Stimulated activated naive CD8-positive, alpha-beta T cell treated with anti-CD3 and anti-CD28 coated beads, Interleukin-15, Interleukin-2, amounts not matched to agents 100 U/mL and 50 U/mL, for 24 hours (primary cell): ENCODE results near the gene DGKQ.

ENCODE experiments used
- ATAC-seq: fragments of 150-1000 bp; cut with Tn5 transposase; one replicate; pipeline ENCODE4 v1.10.0; 2021
- DNase-seq: peaks from one replicate; pipeline ENCODE4 v3.0.0; 2021

The DGKQ gene

DNA sequence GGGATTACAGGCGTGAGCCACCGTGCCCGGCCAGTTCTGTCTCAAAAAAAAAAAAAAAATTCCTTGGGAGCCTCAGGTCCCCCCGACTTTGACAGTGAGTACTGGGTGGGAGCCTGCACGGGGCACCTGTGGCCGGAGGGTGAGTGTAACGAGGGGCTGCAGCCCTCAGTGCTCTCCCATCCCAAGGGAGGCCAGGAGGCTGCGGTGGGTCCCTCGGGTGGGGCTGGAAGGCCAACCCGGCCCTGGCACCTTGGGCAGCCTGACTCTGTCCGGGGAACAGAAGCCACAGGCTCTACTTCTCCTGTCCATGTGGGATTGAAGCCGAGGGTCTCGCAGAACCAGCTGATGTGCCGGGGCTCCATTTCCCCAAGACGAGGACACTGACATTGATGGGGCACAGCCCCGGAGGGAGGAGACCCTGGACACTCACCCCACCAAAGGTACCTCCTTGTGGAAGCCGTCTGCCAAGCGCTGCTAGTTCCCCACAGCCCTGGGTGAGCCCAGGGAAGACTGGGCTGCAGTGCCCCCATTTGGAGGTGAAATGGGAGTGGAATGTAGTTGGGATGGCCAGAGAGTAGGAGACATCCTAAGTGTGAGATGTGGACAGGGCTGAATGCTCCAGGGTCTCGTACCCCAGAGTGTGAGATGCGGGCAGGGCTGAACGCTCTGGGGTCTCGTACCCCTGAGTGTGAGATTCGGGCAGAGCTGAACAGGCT lies 22.1 kb upstream of the DGKQ start:
- no peak for DNase-seq
- no peak for ATAC-seq

DNA sequence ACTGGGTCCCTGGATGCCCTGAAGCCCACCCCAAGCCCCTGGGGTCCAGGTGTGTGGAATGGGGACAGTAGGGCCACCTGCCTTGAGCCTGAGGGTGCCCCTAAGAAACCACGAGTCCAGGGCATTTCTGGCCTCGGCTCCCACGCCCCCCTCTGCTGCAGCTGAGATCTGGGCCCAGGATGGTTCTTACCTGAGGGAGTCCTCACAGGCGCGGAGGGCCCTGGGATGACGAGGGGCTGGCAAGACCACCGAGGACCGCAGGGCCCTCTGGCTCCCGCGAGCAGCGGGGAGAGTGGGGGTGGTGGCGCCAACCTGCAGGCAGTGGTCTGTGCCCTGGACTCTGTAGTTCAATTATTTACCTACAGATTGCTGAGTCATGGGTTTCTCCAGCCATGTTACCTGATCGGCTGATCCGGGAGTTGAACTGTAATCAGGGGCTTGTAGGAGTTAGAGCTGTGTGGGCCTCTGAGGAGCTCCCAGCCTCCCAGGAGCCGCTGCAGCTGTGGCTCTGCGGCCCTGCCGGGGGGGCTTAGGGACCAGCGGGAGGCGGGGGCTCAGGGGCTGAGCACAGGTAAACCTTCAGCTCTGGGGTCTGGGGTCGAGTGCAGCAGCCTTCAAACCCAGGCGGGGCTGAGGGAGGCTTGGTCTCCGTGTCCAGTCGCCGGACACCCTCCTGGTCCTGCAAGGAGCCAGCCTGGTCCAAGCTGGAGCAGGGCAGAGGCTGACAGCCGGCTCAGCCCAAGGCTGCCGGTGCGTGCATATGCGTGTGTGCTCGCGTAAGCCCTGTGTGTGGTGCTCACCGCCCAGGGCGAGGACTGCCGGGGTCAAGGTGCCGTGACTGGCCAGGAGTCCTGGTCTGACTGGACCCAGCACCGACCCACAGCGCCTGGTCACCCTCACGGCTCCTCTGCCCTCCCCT lies 20.0 kb upstream of the DGKQ start, which contains the start of gene SLC26A1:
Gene SLC26A1, minus strand, starts transcription at position 294 of the 919 bp plus-strand sequence. CDS start 1,701 bp downstream, outside the sequence.
- DNase-seq (no peak), ATAC-seq (no peak)

DNA sequence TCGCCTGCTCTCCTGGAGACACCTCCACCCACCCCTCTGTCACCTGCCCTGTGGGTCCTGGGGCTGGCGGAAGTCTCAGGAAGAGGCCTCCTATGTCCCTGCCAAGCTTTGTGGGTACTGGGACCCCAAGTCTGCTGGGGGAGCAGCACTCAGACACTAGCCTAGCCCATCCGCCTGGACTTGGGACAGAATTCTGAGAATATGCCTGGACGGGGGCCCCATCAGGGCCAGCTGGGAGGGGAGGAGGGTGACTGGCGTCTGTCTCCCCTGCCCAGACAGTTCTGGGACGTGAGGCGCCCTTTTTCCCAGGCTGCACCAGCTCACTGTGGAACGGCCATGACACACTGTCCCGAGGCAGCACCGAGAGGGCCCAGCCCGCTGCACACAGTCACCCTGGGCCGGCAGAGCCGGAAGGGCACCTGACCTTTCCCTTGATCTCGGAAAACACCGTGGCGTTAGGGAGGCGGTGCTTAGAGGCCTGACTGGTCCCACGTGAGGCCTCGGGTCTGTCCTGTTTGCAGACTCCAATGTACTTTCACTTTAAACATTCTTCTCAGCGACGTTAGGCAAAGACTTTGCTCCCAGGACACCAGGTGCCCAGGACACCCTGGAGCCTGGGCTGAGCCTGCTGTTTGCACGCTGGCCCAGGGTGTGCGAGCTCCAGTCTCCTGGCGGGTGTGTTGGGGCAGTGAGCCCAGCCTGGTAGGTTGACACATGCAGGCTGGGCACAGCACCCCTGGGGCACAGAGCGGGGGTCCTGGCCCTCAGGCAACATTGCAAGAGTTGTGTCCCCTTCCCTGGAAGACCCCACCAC lies 19.1 kb upstream of the DGKQ start:
- ATAC-seq (no peak), DNase-seq (no peak)

DNA sequence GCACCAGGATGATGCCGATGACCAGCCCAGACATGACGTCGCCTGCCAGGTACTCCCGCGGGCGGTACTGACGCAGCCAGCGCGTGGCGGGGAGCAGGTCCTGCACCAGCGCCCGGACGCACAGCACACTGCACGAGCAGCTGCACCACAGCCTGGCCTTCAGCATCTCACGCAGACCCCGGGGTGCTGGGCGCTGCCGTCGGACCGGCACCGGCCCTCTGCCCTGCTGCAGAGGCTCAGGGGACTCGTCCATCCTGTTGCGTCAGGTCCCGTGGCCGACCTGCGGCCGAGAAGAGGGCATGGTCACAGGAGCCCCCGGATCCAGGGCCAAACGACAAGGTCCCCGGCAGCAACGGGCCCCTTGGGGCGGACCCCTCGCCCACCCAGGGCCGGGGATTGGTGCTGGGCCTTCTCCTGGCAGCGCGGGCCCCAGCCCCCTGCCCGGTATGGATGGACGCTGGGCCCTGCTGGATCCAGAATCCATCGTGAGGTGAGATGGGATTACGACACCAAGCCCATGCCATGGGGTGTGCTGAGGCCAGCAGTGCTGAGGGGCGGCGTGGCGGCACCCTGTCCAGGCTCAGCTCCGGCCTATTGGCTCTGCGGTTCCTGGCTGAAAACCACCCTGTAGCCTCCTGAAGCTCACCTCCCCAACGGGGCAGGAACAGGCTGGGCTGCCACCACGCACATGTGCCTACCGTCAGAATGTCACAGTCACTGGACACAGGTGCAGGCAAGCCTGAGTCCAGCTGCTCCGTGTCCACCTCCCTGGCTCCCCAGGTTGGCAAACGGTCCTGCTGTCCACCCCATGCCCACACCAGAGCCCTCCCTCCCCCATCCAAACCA lies 18.3 kb upstream of the DGKQ start:
- ATAC-seq (no peak), DNase-seq (no peak)

DNA sequence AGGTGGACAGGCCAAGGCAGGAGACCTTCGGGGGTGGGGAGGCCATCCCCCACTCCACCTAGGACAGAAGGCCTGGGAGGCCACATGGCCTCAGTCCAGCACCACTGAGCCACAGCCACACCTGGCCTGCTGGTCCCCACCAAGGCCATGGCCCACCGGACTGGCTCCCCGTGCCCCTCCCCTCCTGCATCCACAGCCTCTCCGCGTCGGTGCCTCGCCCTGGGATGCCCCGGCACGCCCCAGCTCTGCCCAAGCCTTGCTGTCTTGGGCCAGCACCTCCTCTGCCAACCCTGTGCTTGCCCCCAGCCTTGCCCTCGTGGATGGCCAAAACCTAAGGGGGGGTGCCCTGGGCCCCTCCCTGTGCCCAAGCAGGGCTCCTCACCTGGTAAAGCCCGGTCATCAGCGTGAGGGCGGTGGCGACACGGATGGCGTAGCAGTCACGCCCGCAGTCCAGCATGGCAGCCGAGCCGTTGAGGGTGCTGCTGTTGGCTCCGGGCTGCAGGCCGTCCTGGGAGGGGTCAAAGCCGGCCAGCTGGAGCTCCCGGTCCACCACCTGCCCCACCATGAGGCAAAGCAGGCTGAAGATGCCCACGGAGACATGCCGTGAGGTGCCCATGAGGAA lies 17.5 kb upstream of the DGKQ start:
- ATAC-seq (no peak), DNase-seq (no peak)

DNA sequence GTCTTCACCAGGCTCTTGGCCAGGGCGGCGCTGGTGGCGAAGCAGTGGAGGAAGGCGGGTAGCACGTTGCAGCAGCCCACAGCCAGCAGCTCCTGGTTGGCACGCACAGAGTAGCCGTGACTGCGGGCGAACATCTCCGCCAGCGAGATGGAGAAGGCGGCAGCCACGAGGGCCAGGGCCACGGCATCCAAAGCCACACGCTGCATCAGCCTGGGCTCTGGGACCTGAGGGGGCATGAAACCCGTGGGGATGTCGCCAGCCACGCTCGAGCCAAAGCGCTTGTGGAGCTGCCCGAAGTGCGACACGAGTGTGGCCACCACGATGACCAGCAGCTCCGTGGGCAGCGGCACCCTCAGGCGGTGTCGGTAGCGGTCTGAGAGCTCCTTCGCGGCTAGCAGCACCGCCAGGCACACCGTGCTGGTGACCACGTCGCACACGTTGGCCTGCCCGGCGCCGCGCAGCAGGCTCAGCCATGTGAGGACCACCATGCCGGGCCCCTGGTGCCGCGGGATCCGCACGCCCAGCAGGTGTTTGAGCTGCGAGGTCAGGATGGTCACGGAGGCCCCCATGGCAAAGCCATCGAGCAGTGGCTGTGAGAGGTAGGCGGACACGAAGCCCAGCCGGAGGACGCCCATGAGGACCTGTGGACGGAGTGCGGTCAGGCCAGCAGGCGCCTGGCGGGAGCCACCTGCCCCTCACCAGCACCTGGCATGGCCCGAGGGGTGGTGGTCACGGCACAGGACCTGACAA lies 16.5 kb upstream of the DGKQ start:
- DNase-seq (no peak), ATAC-seq (no peak)

DNA sequence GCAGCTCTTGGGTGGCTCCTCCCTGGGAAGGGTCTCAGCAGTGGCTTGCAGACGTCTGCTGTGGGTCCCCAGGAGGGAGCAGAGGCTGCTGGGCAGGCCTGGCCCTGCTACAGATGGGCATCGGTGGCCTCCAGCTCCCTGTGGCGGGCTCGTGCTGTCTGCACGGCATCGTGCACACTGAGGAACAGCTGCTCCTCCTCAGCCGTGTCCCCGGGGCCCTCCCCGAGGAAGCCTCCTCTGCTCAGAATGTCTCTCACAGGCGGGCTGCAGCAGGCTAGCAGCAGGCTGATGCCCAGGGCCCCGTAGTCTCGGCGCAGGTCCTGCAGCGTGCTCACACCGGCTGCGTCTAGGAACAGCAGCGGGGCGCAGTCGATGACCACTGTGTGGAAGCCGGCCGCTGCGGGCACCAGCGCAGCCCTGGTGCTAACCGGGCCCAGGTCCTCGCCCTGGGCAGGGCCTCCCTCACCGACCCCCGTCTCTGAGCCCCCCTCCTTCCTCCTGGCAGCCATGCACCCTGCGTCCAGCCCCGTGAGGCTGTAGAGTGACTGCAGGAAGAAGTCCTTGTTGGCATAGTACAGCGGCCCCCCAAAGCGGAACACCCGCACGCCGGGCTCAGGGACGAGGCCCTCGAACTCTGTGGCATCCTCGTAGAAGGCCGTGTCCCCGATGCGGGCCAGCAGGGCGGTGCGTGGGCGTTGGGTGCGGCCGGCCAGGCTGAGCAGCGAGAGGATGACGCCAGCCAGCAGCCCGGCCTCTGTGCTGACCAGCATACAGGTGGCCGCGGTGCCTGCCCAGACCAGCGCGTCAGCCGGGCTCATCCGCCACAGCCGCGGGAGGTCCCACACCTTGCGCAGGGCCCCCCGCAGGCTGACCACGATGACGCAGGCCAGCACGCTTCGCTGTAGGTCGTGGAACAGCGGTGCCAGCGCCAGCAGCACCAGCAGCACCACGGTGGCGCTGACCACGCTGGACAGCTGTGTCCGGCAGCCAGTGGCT lies 15.7 kb upstream of the DGKQ start:
- DNase-seq (no peak), ATAC-seq (no peak)

DNA sequence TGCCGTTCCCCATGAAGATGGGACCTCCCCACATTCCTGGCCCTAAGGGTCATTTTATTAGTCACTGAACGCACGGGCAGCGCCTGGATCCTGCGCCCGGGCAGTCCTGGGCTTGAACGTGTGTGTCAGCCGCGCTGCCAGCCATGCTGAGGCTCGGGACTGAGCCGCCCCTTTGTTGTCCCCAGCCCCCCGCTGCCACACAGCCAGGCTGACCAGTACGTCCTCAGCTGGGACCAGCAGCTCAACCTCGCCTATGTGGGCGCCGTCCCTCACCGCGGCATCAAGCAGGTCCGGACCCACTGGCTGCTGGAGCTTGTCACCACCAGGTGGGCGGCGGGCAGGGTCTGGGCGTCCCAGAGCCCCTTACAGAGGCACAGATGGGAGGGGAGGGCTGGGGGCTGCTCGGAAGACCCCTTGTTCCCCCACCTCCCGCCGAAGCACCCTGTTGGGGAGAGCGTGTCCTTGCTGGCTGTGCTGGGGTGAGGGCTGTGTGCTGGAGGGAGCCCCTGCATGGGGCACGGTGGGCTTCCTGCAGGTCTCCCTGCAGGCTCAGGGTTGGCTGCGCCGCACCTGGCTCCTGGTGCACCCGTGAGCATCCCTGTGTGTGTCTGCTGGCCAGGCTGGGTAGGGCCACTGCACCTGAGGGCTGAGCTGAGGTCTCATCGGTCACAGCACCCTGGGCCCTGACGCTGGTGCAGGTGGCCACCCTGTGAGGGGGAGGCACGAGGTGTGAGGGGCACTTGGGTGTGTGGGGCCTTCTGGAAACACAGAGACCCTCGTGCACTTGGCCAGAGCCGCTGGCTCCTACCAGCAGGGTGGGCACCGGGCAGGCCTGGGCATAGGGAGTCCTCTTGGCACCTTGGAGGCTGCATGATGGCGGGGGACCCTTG lies 14.5 kb upstream of the DGKQ start:
- DNase-seq = no peak
- ATAC-seq = no peak

DNA sequence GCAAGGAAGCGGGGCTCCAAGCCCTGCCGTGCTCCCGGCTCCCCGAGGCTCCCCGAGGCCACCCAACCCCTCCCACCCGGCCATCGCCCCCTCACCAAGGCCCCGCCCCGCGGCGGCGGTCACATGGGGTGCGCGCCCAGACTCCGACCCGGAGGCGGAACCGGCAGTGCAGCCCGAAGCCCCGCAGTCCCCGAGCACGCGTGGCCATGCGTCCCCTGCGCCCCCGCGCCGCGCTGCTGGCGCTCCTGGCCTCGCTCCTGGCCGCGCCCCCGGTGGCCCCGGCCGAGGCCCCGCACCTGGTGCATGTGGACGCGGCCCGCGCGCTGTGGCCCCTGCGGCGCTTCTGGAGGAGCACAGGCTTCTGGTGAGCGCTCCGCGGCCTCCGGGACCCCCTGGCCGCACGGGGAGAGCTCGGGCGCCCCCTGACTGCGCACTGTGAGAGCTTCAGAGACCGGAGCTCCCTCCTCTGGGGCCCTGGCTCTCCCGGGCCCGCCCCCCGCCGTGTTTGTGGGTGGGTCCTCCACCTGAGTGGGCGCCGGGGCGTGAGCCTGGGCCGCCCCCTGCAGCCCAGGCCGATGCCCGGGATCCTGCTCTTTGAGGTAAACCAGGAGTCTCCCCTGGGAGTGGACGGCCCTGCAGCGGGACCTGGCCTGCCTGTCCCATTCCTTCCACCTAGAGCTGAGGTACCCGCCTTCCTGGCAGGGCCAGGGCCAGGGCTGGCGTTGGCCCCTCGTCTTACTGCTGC lies 13.7 kb upstream of the DGKQ start, which contains the start of gene IDUA:
Gene IDUA, plus strand, starts transcription at position 166 of the 745 bp plus-strand sequence. Its CDS starts 41 bp downstream, at position 207.
- ATAC-seq = peak; percentile 89
- DNase-seq = peak; percentile 89

DNA sequence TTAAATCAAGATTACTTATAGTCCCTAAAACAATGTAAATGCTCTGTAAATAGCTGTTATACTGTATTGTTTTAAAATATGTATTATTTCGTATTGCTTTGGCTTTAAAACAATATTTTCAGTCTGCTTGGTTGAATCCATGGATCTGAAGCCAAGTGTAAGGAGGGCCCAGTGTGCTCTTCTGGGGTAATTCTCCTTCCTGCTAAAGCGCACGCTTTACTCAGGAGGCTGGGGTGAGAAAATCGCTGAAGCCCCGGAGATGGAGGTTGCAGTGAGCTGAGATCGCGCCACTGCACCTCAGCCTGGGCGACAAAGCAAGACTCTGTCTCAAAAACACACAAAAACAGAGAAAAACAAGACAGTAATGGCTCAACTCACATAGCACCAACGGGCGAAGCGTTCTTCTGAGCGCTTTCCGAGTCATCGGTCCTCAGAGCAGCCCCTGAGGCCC lies 13.1 kb upstream of the DGKQ start:
- peak; percentile 5 for ATAC-seq
- no peak for DNase-seq

DNA sequence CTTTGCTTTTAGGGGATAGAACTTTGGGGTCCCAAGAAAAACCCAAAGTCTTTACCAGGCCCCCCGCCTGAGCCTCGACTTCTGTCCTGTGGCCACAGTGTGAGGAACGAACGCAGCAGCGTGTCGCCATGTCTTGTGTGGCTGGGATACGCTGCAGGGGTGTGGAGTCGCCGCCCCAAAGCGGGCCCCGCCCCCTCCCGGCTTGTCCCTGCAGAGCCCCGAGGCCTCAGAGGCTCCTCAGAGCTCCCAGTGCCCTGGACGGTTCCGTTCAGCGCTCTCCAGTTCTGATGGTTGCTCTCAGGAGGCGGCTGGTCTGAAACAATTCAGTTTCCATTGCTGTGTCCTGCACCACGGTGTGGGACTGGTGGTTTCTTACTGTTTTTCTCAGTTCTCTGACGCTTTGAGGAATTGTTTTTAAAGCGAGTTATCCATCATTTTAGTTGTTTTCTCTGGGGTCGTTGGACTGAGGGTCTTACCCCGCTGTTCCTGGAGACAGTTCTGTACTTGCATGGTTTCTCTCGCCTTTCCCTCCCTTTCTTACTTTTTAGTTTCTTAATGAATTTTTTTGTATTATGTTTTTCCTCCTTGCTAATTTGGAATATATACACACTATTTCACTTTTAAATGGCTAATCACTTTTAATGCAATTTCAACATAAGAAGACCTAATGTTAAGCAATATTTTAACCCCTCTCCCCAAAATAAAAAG lies 11.9 kb upstream of the DGKQ start:
- ATAC-seq (peak; percentile 58), DNase-seq (peak; percentile 83)

DNA sequence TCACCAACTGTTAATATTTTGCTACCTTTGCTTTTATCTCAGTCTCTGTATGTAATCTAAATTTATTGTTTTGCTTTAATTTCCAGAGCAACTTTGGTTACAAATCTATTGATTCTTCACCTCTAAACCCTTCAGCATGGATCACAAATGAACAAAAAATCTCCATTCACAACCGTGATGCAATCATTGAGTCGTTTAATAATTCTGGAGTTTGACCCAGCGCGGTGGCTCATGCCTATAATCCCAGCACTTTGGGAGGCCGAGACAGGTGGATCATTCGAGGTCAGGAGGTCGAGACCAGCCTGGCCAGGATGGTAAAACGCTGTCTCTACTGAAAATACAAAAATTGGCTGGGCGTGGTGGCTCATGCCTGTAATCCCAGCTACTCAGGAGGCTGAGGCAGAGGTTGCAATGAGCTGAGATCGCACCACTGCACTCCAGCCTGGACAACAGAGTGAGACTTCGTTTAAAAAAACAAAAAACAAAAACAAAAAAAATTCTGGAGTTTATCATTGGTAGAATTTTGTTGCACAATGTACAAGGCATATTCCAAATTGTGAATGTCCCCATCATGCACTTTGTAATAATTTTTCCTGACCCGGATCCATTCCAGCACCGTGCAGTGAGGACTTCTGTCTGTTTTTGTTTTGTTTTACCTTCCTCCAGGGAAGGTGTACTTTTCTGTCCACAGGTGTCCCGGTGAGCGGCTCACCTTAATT lies 11.1 kb upstream of the DGKQ start:
- ATAC-seq (no peak), DNase-seq (no peak)

DNA sequence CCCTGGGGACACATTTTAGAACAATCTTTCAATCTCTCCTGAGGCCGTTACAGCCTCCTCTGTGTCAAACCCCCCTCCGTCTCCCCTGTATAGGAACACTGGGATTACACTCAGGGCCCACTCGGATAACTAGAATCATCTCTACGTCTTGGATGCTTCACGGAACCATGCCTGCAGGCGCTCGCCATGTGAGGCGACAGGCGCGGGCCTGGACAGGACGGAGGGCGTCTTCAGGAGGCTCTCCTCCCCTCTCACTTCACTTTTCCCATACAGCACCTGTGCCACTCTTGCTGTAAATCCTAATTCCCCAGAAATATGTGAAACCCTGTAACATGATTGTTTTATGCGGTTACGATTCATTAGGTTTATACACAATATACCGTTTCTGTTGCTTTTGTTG lies 9.4 kb upstream of the DGKQ start:
- no peak for DNase-seq
- ATAC-seq = no peak

DNA sequence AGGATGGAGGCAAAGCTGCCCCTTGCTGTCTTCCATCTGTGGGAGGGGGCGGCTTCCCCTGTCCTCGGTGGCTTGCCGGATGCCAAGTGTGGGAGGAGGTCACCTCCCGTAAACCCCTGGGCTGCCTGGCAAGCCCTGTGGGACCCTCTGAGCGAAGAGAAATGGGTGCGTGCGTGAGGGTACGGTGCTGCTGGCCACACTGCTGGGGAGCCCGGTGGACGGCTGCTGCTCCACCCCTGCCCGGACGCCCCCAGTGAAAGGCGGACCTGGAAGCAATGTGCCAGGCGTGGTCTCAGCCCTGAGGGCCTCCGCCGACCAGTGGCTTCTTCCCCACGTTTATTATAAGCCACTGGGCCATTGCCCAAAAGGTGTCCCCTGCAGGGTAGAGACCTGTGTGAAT lies 8.9 kb upstream of the DGKQ start:
- no peak for ATAC-seq

DNA sequence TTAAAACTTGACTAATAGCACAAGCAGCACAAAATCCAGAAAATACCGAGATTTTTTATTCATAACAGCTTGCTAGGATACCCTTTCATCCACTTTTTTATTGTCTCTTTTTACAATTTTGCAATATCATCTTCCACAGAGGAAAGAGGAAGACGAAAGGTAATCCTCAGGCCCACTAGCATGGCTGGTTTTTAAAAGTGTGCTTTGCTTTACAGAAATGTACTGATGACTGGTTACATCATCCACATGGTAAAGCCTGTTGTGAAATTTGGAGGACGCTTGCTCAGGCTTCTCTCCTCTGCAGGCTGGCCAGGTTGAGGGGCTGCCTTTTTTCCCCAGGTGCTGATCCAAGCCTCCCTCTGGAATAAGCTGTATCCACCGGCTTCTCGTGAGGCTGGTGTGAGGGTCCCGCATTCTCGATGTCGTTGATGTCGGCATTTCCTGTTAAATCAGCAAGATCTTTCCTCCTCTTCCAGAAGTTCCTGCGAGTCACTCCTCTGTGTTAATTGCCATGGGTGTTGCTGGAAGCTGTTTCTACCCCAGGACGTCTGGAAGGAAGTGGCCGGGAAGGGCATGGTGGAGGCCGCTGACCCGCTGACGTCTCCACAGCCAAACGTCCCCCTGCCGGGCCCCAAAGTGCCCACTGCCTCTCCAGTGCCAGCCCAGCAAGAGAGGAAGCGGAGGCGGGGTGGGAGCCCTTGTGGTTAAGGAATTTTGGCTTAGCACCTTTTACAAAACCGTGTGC lies 5.8 kb upstream of the DGKQ start:
- no peak for DNase-seq
- ATAC-seq = no peak

More for the DNA sequence above, 8.9 kb upstream of the DGKQ start:
- DNase-seq = no peak
